Measurements from ENCODE around the gene F13B.
"Not testable (repeated sequence)": the region's sequence is repeated elsewhere in the genome, so short reads cannot be mapped to it uniquely, and the experiment has no call there.

F13B gene

DNA sequence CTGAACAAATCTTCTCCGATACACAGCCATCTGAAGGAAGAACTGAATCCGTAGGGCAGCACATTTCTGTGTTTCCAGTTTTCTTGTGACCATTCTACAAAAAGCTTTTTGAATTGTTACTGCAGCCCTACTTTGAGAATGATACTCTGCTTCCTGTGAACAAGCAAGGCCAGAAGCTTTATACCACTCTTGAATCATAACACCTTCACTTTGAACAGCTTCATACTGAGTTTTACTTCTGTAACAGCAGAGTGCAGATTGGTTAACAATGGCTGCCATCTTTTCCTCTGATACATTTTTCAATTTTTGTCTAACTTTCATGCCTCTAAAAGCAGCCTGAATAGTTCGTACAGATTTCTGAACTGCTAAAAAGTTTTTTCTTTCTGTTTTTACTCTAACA lies 33.6 kb upstream of the F13B start:
- Histone ChIP-seq H3K4me1 (ENCODE audit: control insufficient read depth in 1 of 2, insufficient read depth in 1 of 2, low read depth in 1 of 2, low read length in 1 of 2) (no peaks in the 10 kb centered on the region), H3K9me3 (no peaks in the 10 kb centered on the region), H3K4me3 (ENCODE audit: low read depth in 1 of 2, low read length in 1 of 2) (no peak overlapping the region), H3K36me3 (peaks cover 22% of the 10 kb centered on the region), H3K27ac (no peak overlapping the region), H3K27me3 (no peaks in the 10 kb centered on the region)
- TF ChIP-seq, protein P1, sequence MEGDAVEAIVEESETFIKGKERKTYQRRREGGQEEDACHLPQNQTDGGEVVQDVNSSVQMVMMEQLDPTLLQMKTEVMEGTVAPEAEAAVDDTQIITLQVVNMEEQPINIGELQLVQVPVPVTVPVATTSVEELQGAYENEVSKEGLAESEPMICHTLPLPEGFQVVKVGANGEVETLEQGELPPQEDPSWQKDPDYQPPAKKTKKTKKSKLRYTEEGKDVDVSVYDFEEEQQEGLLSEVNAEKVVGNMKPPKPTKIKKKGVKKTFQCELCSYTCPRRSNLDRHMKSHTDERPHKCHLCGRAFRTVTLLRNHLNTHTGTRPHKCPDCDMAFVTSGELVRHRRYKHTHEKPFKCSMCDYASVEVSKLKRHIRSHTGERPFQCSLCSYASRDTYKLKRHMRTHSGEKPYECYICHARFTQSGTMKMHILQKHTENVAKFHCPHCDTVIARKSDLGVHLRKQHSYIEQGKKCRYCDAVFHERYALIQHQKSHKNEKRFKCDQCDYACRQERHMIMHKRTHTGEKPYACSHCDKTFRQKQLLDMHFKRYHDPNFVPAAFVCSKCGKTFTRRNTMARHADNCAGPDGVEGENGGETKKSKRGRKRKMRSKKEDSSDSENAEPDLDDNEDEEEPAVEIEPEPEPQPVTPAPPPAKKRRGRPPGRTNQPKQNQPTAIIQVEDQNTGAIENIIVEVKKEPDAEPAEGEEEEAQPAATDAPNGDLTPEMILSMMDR (IDR thresholded peaks at IDR 0.05): no peak

DNA sequence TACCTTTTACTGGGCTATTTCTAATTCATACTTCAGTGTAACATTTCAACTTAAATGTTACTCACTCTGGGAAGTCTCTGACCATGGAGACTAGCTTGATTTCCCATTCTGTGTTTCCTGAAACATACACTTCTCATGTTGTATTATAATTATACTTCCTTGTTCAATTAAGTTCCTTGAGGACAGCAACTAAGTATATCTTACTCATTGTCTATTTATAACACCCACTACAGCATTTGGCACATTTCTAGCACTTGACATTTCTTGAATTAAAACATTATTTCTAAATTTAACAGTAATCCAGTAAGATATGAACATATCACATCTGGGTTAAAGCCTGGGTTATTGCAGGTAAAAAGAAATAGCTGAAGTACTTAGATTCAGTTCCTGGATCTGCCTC lies 32.4 kb upstream of the F13B start:
- Histone ChIP-seq H3K27ac (no peak overlapping the region), H3K4me1 (ENCODE audit: control insufficient read depth in 1 of 2, insufficient read depth in 1 of 2, low read depth in 1 of 2, low read length in 1 of 2) (no peaks in the 10 kb centered on the region), H3K36me3 (peaks cover 23% of the 10 kb centered on the region), H3K9me3 (no peaks in the 10 kb centered on the region), H3K27me3 (no peaks in the 10 kb centered on the region), H3K4me3 (ENCODE audit: low read depth in 1 of 2, low read length in 1 of 2) (no peak overlapping the region)
- TF ChIP-seq, protein P1 (IDR thresholded peaks at IDR 0.05): no peak

DNA sequence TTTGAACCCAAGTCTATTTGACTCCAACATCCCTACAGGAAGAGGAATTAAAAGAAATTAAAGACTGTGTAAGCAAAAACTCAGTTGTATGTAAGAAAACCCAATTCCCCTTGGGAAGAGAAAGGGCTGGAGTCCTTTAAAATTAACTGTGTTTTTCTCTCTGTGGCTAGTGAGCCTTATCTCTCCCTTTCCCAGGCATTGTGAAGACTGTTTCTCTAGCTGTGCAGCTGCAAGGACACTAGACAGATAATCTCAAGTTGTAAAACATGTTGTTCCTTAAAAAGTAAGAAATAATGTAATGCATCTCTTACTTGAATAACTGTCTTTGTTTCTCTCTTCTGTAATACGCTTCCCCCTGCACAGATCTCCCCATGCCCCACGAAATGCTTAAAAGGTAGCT lies 29.9 kb upstream of the F13B start:
- H3K4me3 ChIP-seq (ENCODE audit: low read depth in 1 of 2, low read length in 1 of 2); H3K27me3 ChIP-seq; H3K27ac ChIP-seq; H3K4me1 ChIP-seq (ENCODE audit: control insufficient read depth in 1 of 2, insufficient read depth in 1 of 2, low read depth in 1 of 2, low read length in 1 of 2); H3K9me3 ChIP-seq: not testable (repeated sequence)
- peaks cover 37% of the 10 kb centered on the region for H3K36me3 ChIP-seq

GRCh38 chr1:197096137-197096536 lies 29.1 kb upstream of the F13B start:
- no peak overlapping the region for H3K27ac ChIP-seq

GRCh38 chr1:197093226-197093885 lies 26.3 kb upstream of the F13B start:
- Histone ChIP-seq H3K4me1 (ENCODE audit: control insufficient read depth in 1 of 2, insufficient read depth in 1 of 2, low read depth in 1 of 2, low read length in 1 of 2) (peaks cover 0 to 6% of the 10 kb centered on the region in 2 experiments), H3K9me3 (no peaks in the 10 kb centered on the region), H3K4me3 (ENCODE audit: low read depth in 1 of 2, low read length in 1 of 2) (no peak overlapping the region), H3K36me3 (peaks cover 71% of the 10 kb centered on the region), H3K27ac (no peak overlapping the region), H3K27me3 (no peaks in the 10 kb centered on the region)
- TF ChIP-seq, protein P1 (IDR thresholded peaks at IDR 0.05): no peak

More at GRCh38 chr1:197096137-197096536, 29.1 kb upstream of the F13B start:
- H3K36me3 ChIP-seq: peaks cover 44% of the 10 kb centered on the region
- no peaks in the 10 kb centered on the region for H3K27me3 ChIP-seq
- TF ChIP-seq, protein P1 (IDR thresholded peaks at IDR 0.05): no peak
- H3K4me3 ChIP-seq (ENCODE audit: low read depth in 1 of 2, low read length in 1 of 2): no peak overlapping the region
- peaks cover 0 to 6% of the 10 kb centered on the region in 2 experiments for H3K4me1 ChIP-seq (ENCODE audit: control insufficient read depth in 1 of 2, insufficient read depth in 1 of 2, low read depth in 1 of 2, low read length in 1 of 2)
- no peaks in the 10 kb centered on the region for H3K9me3 ChIP-seq

GRCh38 chr1:197092491-197093023 lies 25.5 kb upstream of the F13B start:
- TF ChIP-seq, protein P1 (IDR thresholded peaks at IDR 0.05): no peak
- Histone ChIP-seq H3K4me3 (ENCODE audit: low read depth in 1 of 2, low read length in 1 of 2) (no peak overlapping the region), H3K27me3 (no peaks in the 10 kb centered on the region), H3K27ac (no peak overlapping the region), H3K4me1 (ENCODE audit: control insufficient read depth in 1 of 2, insufficient read depth in 1 of 2, low read depth in 1 of 2, low read length in 1 of 2) (peaks cover 0 to 6% of the 10 kb centered on the region in 2 experiments), H3K36me3 (peaks cover 76% of the 10 kb centered on the region), H3K9me3 (no peaks in the 10 kb centered on the region)
